ENCODE measurements around the gene A2ML1. TPM values are rescaled to one million over a fixed set of nuclear protein-coding genes. Genes with fewer than 3 reads are reported as not detected.
"Not testable (repeated sequence)": the region's sequence is repeated elsewhere in the genome, so short reads cannot be mapped to it uniquely, and the experiment has no call there.

A2ML1 gene
- total RNA-seq, 1 experiment from 2014 or later, result not detected

DNA sequence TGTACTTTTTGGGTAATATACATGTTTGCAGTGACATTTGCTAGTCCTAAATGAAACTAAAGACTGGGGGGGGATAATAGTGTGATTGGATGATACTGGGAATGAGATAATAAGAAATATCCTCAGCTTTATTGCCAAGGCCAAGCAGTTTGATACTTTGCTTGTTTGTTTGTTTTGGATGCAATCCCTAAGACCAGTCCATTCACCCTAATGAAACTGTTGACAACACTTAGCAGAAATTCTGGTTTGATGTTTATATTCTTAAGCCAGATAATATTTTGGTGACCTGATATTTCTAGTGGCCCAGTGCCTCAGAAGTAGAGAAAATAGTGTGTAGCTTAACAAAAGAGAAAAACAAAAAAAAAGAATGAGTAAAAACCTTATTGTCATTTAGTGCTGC is 93.7 kb downstream of the A2ML1 start:
- POLR2A ChIA-PET, result interaction anchor here (6.2 kb wide), 1 partner anchor 33 kb away, joined by 76 read pairs; the partner anchor contains the start of gene M6PR
- intact Hi-C loops (cut with micrococcal nuclease), result loop anchor here (10.0 kb wide), 1 partner anchor 89 kb away; no protein-coding TSS in a partner anchor
- Mint-ChIP-seq H3K4me3 (ENCODE audit: unreplicated experiment) (no peak overlapping the region), H3K27ac (ENCODE audit: low read depth, unreplicated experiment) (no peak overlapping the region), H3K9me3 (ENCODE audit: unreplicated experiment) (no peaks in the 10 kb centered on the region), H3K36me3 (ENCODE audit: insufficient read depth, unreplicated experiment) (peaks cover 20% of the 10 kb centered on the region), H3K4me1 (ENCODE audit: insufficient read depth, unreplicated experiment) (peaks cover 16% of the 10 kb centered on the region), H3K27me3 (ENCODE audit: insufficient read depth, unreplicated experiment) (no peaks in the 10 kb centered on the region)
- TF ChIP-seq, protein P1, sequence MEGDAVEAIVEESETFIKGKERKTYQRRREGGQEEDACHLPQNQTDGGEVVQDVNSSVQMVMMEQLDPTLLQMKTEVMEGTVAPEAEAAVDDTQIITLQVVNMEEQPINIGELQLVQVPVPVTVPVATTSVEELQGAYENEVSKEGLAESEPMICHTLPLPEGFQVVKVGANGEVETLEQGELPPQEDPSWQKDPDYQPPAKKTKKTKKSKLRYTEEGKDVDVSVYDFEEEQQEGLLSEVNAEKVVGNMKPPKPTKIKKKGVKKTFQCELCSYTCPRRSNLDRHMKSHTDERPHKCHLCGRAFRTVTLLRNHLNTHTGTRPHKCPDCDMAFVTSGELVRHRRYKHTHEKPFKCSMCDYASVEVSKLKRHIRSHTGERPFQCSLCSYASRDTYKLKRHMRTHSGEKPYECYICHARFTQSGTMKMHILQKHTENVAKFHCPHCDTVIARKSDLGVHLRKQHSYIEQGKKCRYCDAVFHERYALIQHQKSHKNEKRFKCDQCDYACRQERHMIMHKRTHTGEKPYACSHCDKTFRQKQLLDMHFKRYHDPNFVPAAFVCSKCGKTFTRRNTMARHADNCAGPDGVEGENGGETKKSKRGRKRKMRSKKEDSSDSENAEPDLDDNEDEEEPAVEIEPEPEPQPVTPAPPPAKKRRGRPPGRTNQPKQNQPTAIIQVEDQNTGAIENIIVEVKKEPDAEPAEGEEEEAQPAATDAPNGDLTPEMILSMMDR (IDR thresholded peaks at IDR 0.05; ENCODE audit: unreplicated experiment), result no peak
- no peak for DNase-seq (ENCODE audit: unreplicated experiment)
- no TSS peak for BruUV-seq (replicated peaks)
- CTCF ChIA-PET, result interaction anchor here (0.6 to 1.5 kb wide), 4 partner anchors 26 to 984 kb away, joined by 3 to 7 read pairs (median 4); no protein-coding TSS in a partner anchor

DNA sequence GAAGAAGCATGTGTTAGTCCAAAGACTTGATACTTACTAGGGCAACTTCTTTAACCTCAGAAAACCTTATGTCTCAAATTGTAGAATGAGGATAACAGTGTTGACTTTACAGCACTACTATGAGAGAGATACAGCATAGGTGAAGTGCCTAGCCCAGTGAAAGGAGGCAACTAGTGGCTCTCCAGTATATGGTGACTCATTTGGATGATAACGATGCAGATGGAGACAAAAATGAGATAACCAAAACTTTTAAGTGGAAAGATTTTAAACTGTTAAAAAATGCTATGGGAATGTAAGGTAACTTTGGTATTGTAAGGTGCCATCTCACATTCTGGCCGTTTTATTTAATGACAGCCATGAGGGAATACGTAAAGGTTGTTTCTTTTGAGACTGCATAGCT is 94.6 kb downstream of the A2ML1 start:
- ChIA-PET CTCF (interaction anchor here (1.0 to 1.2 kb wide), 2 partner anchors 122 to 234 kb away, joined by 4 read pairs; no protein-coding TSS in a partner anchor), POLR2A (interaction anchor here (6.2 kb wide), 1 partner anchor 32 kb away, joined by 76 read pairs; the partner anchor contains the start of gene M6PR)
- Mint-ChIP-seq H3K4me3 (ENCODE audit: unreplicated experiment) (no peak overlapping the region), H3K27me3 (ENCODE audit: insufficient read depth, unreplicated experiment) (no peaks in the 10 kb centered on the region), H3K9me3 (ENCODE audit: unreplicated experiment) (no peaks in the 10 kb centered on the region), H3K27ac (ENCODE audit: low read depth, unreplicated experiment) (no peak overlapping the region), H3K36me3 (ENCODE audit: insufficient read depth, unreplicated experiment) (peaks cover 24% of the 10 kb centered on the region), H3K4me1 (ENCODE audit: insufficient read depth, unreplicated experiment) (peaks cover 16% of the 10 kb centered on the region)
- DNase-seq (ENCODE audit: unreplicated experiment), result no peak
- intact Hi-C loops (cut with micrococcal nuclease), result loop anchor here (10.0 kb wide), 1 partner anchor 88 kb away; no protein-coding TSS in a partner anchor
- BruUV-seq (replicated peaks), result no TSS peak
- TF ChIP-seq, protein P1 (IDR thresholded peaks at IDR 0.05; ENCODE audit: unreplicated experiment), result no peak

DNA sequence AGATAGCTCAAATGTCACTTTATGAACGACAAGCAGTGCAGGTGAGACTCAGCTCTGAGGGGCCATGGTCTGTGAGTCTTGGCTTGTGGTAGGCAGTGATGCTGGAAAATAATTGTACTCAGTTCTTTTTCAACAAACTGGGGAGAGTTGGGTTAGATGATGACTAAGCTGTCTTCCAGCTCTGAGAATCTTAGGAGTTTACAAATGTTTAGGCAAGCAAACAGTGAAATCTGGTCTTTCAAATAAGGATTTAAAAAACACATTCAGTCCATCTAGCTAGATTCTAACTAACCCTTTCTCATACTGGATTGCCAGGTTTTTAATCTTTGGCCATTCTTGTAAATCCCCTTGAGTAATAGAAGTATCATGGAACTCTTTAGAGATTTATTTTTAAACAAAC is 95.3 kb downstream of the A2ML1 start:
- Mint-ChIP-seq H3K4me1 (ENCODE audit: insufficient read depth, unreplicated experiment) (peaks cover 14% of the 10 kb centered on the region), H3K27me3 (ENCODE audit: insufficient read depth, unreplicated experiment) (no peaks in the 10 kb centered on the region), H3K36me3 (ENCODE audit: insufficient read depth, unreplicated experiment) (peaks cover 31% of the 10 kb centered on the region), H3K9me3 (ENCODE audit: unreplicated experiment) (no peaks in the 10 kb centered on the region), H3K27ac (ENCODE audit: low read depth, unreplicated experiment) (no peak overlapping the region), H3K4me3 (ENCODE audit: unreplicated experiment) (no peak overlapping the region)
- TF ChIP-seq, protein P1 (IDR thresholded peaks at IDR 0.05; ENCODE audit: unreplicated experiment), result no peak
- ChIA-PET POLR2A (interaction anchor here (6.2 kb wide), 1 partner anchor 32 kb away, joined by 76 read pairs; the partner anchor contains the start of gene M6PR), CTCF (interaction anchor here (1.0 kb wide), 1 partner anchor 235 kb away, joined by 4 read pairs; no protein-coding TSS in a partner anchor)
- BruUV-seq (replicated peaks), result no TSS peak
- no peak for DNase-seq (ENCODE audit: unreplicated experiment)
- intact Hi-C loops (cut with micrococcal nuclease), result loop anchor here (10.0 kb wide), 1 partner anchor 87 kb away; no protein-coding TSS in a partner anchor

DNA sequence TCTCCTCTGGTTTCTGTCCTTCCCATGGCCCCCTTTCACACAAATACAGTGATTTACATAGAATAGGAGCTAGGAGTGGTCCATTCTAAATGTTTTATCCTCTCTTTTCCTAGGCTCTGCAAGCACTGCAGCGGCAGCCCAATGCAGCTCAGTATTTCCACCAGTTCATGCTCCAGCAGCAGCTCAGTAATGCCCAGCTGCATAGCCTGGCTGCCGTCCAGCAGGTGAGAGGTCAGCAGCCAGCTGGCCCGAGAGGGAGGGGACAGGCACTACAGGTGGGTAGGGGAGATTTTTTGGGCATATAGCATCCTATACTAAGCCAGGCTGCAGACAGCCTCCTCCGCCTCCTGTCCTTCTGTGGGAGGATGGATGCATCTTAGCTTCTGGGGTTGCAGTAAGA is 97.2 kb downstream of the A2ML1 start:
- H3K9me3 Mint-ChIP-seq (ENCODE audit: unreplicated experiment); H3K4me1 Mint-ChIP-seq (ENCODE audit: insufficient read depth, unreplicated experiment); H3K27me3 Mint-ChIP-seq (ENCODE audit: insufficient read depth, unreplicated experiment); H3K4me3 Mint-ChIP-seq (ENCODE audit: unreplicated experiment); BruUV-seq (replicated peaks); DNase-seq (ENCODE audit: unreplicated experiment); H3K27ac Mint-ChIP-seq (ENCODE audit: low read depth, unreplicated experiment): not testable (repeated sequence)
- POLR2A ChIA-PET, result interaction anchor here (0.7 kb wide), 1 partner anchor 109 kb away, joined by 3 read pairs; no protein-coding TSS in a partner anchor
- intact Hi-C loops (cut with micrococcal nuclease), result loop anchor here (10.0 kb wide), 1 partner anchor 85 kb away; no protein-coding TSS in a partner anchor
- peaks cover 37% of the 10 kb centered on the region for H3K36me3 Mint-ChIP-seq (ENCODE audit: insufficient read depth, unreplicated experiment)
- CTCF ChIA-PET, result interaction anchor here (0.6 to 1.9 kb wide), 3 partner anchors 24 to 1396 kb away, joined by 3 to 5 read pairs (median 3); no protein-coding TSS in a partner anchor
